Measurements from ENCODE around the gene HPS3.

DNA sequence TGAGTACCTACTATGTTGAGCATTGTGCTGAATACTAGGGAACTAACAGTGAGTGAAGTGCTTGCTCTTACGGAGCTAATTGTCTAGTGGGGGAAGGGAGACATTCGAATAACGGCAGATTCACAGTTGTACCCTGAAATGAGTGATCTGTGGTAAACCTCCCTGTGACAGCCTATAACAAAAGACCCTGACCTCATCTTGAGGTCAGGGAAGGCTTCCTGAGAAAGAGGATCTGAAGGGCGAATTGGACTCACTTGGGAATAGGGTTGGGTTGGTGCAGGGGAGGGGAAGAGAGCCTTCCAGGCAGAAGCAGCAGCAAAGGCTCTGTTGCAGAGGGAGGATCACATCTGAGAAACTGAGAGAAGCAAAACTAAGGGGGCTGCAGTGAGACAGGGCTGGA, 13.2 kb downstream of the HPS3 start:
- TF ChIP-seq, protein P1, sequence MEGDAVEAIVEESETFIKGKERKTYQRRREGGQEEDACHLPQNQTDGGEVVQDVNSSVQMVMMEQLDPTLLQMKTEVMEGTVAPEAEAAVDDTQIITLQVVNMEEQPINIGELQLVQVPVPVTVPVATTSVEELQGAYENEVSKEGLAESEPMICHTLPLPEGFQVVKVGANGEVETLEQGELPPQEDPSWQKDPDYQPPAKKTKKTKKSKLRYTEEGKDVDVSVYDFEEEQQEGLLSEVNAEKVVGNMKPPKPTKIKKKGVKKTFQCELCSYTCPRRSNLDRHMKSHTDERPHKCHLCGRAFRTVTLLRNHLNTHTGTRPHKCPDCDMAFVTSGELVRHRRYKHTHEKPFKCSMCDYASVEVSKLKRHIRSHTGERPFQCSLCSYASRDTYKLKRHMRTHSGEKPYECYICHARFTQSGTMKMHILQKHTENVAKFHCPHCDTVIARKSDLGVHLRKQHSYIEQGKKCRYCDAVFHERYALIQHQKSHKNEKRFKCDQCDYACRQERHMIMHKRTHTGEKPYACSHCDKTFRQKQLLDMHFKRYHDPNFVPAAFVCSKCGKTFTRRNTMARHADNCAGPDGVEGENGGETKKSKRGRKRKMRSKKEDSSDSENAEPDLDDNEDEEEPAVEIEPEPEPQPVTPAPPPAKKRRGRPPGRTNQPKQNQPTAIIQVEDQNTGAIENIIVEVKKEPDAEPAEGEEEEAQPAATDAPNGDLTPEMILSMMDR (IDR thresholded peaks at IDR 0.05), result no peak
- no peak for TF ChIP-seq POLR2A (IDR thresholded peaks at IDR 0.05)

Measured in Peyer's patch (tissue), 4 donors.